WTC11 (cell line): ENCODE results near the gene IL2RA. TPM values are rescaled to one million over a fixed set of nuclear protein-coding genes. Genes with fewer than 3 reads are reported as not detected.

Experiments
- ATAC-seq: fragments of 200-7000 bp; cut with Tn5 transposase; 2 replicates; pipeline ENCODE4 v1.10.0; 2021; ENCODE audit warnings: mild to moderate bottlenecking, moderate library complexity
- CTCF ChIA-PET: fragments of 300-600 bp; sonication (Branson Sonifier 250); formaldehyde crosslinking; loops from one replicate; lab custom pipeline; 2021; ENCODE audit warnings: antibody characterized with exemption; lab: Charles Lee
- POLR2A ChIA-PET: fragments of 350-600 bp; sonication (Branson Sonifier 250); formaldehyde crosslinking; loops from one replicate; lab custom pipeline; 2021; ENCODE audit warnings: antibody characterized with exemption; lab: Charles Lee
- DNase-seq: peaks from one replicate; pipeline ENCODE4 v3.0.0; 2021; ENCODE audit warnings: low spot score
- H3K27ac Mint-ChIP-seq: 2 replicates; pipeline ENCODE4 v1.8.0; 2021; ENCODE audit warnings: mixed read lengths
- H3K27me3 Mint-ChIP-seq: 2 replicates; pipeline ENCODE4 v1.8.0; 2021; ENCODE audit warnings: low read depth, mild to moderate bottlenecking, moderate library complexity, mixed read lengths
- H3K36me3 Mint-ChIP-seq: 2 replicates; pipeline ENCODE4 v1.8.0; 2021; ENCODE audit warnings: mixed read lengths
- H3K4me1 Mint-ChIP-seq: 2 replicates; pipeline ENCODE4 v1.8.0; 2022; ENCODE audit warnings: mixed read lengths
- H3K4me3 Mint-ChIP-seq: 2 replicates; pipeline ENCODE4 v1.8.0; 2021; ENCODE audit warnings: mild to moderate bottlenecking, moderate library complexity, mixed read lengths
- H3K9me3 Mint-ChIP-seq: 2 replicates; pipeline ENCODE4 v1.8.0; 2021; ENCODE audit warnings: mixed read lengths
- AR ChIP-seq: fragments of 250-450 bp; sonication (Bioruptor Pico); IDR thresholded peaks from 2 replicates; pipeline ENCODE4 v1.9.0; 2021; ENCODE audit warnings: mild to moderate bottlenecking
- ARID4B ChIP-seq: sonication (generic); formaldehyde crosslinking; IDR thresholded peaks from 2 replicates; pipeline ENCODE4 v1.8.0; 2023; ENCODE audit warnings: missing genetic modification reagents, mild to moderate bottlenecking, borderline replicate concordance
- ATF3 ChIP-seq: sonication (generic); formaldehyde crosslinking; conservative IDR thresholded peaks from 2 replicates; pipeline ENCODE4 v1.8.1; 2022; ENCODE audit warnings: mild to moderate bottlenecking, missing genetic modification reagents
- FOXP1 ChIP-seq: sonication (generic); formaldehyde crosslinking; IDR thresholded peaks from 2 replicates; pipeline ENCODE4 v1.8.0; 2022; ENCODE audit warnings: missing genetic modification reagents, mild to moderate bottlenecking, moderate library complexity, borderline replicate concordance
- MYBL2 ChIP-seq: sonication (generic); formaldehyde crosslinking; IDR thresholded peaks from 2 replicates; pipeline ENCODE4 v1.8.1; 2023; ENCODE audit warnings: mild to moderate bottlenecking, moderate library complexity, missing genetic modification reagents
- PRRX2 ChIP-seq: fragments of 250-450 bp; sonication (Bioruptor Pico); IDR thresholded peaks from 2 replicates; pipeline ENCODE4 v1.8.0; 2021; ENCODE audit warnings: mild to moderate bottlenecking
- USF1 ChIP-seq: sonication (generic); formaldehyde crosslinking; IDR thresholded peaks from 2 replicates; pipeline ENCODE4 v1.8.0; 2022; ENCODE audit warnings: mild to moderate bottlenecking, missing genetic modification reagents
- ZNF423 ChIP-seq: fragments of 250-450 bp; sonication (Bioruptor Pico); IDR thresholded peaks from 2 replicates; pipeline ENCODE4 v2.1.2; 2022; ENCODE audit warnings: mild to moderate bottlenecking, moderate library complexity
- total RNA-seq: library from RNA; stranded (reverse); gene quantifications from 3 replicates; pipeline ENCODE4 v1.2.3, GENCODE V29; 2021
- TF ChIP-seq, protein P1 (sequence below): sonication (generic); formaldehyde crosslinking; IDR thresholded peaks from 2 replicates; pipeline ENCODE4 v1.8.1; 2023; ENCODE audit warnings: mild to moderate bottlenecking, missing genetic modification reagents, moderate library complexity
- TF ChIP-seq, protein P2 (sequence below): sonication (generic); formaldehyde crosslinking; IDR thresholded peaks from 2 replicates; pipeline ENCODE4 v1.8.0; 2022; ENCODE audit warnings: missing genetic modification reagents
- TF ChIP-seq, protein P3 (sequence below): fragments of 250-450 bp; sonication (Bioruptor Pico); IDR thresholded peaks from 2 replicates; pipeline ENCODE4 v1.9.0; 2021; ENCODE audit warnings: mild to moderate bottlenecking, borderline replicate concordance
- TF ChIP-seq, protein P4 (sequence below): fragments of 250-450 bp; sonication (Bioruptor Pico); conservative IDR thresholded peaks from 2 replicates; pipeline ENCODE4 v1.9.0; 2021; ENCODE audit warnings: mild to moderate bottlenecking

The IL2RA gene
- total RNA-seq, 1 experiment from 2014 or later, result 0.31 TPM

GRCh38 chr10:5996696-5997095 is 65.5 kb downstream of the IL2RA start:
- Mint-ChIP-seq H3K27me3 (no peaks in the 10 kb centered on the region; the same call in none of the 2 replicates), H3K4me1 (peaks cover 32% of the 10 kb centered on the region), H3K36me3 (peaks cover 7% of the 10 kb centered on the region), H3K27ac (peak overlapping the region; percentile 86), H3K4me3 (no peak overlapping the region), H3K9me3 (peaks cover 27% of the 10 kb centered on the region)
- DNase-seq (no peak), ATAC-seq (peak; percentile 88)
- ChIA-PET POLR2A (no interaction called here), CTCF (interaction anchor here (0.9 to 1.1 kb wide), 4 partner anchors 19 to 405 kb away, joined by 3 to 6 read pairs (median 6); partner anchors contain the start of genes IL15RA and PFKFB3)
- no peak for TF ChIP-seq ARID4B
- no peak for TF ChIP-seq ATF3 (CRISPR knock-in tag)
- TF ChIP-seq, protein P1, sequence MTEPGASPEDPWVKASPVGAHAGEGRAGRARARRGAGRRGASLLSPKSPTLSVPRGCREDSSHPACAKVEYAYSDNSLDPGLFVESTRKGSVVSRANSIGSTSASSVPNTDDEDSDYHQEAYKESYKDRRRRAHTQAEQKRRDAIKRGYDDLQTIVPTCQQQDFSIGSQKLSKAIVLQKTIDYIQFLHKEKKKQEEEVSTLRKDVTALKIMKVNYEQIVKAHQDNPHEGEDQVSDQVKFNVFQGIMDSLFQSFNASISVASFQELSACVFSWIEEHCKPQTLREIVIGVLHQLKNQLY, result no peak
- TF ChIP-seq PRRX2, result no peak
- no peak for TF ChIP-seq AR (CRISPR knock-in tag)
- no peak for TF ChIP-seq USF1
- TF ChIP-seq FOXP1 (CRISPR knock-in tag), result no peak
- no peak for TF ChIP-seq ZNF423 (CRISPR knock-in tag)
- TF ChIP-seq, protein P2, sequence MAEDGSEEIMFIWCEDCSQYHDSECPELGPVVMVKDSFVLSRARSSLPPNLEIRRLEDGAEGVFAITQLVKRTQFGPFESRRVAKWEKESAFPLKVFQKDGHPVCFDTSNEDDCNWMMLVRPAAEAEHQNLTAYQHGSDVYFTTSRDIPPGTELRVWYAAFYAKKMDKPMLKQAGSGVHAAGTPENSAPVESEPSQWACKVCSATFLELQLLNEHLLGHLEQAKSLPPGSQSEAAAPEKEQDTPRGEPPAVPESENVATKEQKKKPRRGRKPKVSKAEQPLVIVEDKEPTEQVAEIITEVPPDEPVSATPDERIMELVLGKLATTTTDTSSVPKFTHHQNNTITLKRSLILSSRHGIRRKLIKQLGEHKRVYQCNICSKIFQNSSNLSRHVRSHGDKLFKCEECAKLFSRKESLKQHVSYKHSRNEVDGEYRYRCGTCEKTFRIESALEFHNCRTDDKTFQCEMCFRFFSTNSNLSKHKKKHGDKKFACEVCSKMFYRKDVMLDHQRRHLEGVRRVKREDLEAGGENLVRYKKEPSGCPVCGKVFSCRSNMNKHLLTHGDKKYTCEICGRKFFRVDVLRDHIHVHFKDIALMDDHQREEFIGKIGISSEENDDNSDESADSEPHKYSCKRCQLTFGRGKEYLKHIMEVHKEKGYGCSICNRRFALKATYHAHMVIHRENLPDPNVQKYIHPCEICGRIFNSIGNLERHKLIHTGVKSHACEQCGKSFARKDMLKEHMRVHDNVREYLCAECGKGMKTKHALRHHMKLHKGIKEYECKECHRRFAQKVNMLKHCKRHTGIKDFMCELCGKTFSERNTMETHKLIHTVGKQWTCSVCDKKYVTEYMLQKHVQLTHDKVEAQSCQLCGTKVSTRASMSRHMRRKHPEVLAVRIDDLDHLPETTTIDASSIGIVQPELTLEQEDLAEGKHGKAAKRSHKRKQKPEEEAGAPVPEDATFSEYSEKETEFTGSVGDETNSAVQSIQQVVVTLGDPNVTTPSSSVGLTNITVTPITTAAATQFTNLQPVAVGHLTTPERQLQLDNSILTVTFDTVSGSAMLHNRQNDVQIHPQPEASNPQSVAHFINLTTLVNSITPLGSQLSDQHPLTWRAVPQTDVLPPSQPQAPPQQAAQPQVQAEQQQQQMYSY (CRISPR knock-in tag), result no peak
- TF ChIP-seq, protein P3, sequence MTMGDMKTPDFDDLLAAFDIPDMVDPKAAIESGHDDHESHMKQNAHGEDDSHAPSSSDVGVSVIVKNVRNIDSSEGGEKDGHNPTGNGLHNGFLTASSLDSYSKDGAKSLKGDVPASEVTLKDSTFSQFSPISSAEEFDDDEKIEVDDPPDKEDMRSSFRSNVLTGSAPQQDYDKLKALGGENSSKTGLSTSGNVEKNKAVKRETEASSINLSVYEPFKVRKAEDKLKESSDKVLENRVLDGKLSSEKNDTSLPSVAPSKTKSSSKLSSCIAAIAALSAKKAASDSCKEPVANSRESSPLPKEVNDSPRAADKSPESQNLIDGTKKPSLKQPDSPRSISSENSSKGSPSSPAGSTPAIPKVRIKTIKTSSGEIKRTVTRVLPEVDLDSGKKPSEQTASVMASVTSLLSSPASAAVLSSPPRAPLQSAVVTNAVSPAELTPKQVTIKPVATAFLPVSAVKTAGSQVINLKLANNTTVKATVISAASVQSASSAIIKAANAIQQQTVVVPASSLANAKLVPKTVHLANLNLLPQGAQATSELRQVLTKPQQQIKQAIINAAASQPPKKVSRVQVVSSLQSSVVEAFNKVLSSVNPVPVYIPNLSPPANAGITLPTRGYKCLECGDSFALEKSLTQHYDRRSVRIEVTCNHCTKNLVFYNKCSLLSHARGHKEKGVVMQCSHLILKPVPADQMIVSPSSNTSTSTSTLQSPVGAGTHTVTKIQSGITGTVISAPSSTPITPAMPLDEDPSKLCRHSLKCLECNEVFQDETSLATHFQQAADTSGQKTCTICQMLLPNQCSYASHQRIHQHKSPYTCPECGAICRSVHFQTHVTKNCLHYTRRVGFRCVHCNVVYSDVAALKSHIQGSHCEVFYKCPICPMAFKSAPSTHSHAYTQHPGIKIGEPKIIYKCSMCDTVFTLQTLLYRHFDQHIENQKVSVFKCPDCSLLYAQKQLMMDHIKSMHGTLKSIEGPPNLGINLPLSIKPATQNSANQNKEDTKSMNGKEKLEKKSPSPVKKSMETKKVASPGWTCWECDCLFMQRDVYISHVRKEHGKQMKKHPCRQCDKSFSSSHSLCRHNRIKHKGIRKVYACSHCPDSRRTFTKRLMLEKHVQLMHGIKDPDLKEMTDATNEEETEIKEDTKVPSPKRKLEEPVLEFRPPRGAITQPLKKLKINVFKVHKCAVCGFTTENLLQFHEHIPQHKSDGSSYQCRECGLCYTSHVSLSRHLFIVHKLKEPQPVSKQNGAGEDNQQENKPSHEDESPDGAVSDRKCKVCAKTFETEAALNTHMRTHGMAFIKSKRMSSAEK, result no peak
- no peak for TF ChIP-seq MYBL2 (CRISPR knock-in tag)
- TF ChIP-seq, protein P4, sequence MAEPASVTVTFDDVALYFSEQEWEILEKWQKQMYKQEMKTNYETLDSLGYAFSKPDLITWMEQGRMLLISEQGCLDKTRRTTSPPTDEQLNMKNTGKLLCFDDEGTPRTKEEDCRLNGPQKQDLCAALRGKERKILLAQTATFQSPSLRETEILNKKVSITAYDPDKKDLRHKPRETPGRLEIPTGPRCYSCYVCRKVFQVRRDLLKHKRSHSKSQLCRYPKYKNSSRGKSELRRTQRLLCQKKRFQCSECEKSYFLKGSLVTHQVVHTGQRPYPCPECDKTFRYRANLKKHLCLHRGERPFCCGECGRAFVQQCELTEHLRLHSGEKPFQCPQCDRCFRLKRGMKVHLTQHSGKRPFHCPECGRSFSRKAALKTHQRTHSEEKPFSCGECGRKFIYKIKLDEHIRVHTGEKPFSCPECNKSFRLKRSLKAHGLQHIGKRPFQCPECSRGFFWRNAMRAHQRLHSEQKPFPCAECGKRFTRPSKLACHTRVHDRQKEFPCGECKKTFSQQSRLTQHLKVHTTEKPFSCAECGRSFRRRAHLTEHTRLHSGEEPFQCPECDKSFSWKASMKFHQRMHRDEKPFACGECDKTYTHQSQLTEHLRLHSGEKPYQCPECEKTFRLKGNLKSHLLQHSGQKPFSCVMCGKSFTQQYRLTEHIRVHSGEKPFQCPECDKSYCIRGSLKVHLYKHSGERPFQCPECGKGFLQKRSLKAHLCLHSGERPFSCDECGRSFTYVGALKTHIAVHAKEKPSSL, result no peak
